Fibroblast of villous mesenchyme (primary cell): ENCODE results near the gene GKN2. TPM values are rescaled to one million over a fixed set of nuclear protein-coding genes. Genes with fewer than 3 reads are reported as not detected.
"Not testable (repeated sequence)": the region's sequence is repeated elsewhere in the genome, so short reads cannot be mapped to it uniquely, and the experiment has no call there.

Experiments used
- DNase-seq: peaks from one replicate; pipeline ENCODE4 v3.0.0-alpha.2; 2010; ENCODE audit warnings: low read depth
- H3K4me3 ChIP-seq: 2 replicates; pipeline ENCODE4 v1.5.1; 2011; ENCODE audit warnings: low read depth, mild to moderate bottlenecking, low read length
- total RNA-seq: library from RNA; depleted of rRNA; stranded (reverse); fragments of >200 nt; gene quantifications from 2 replicates; pipeline ENCODE4 v1.2.3, GENCODE V29; 2012
- TF ChIP-seq, protein P1 (sequence below): IDR thresholded peaks from 2 replicates; pipeline ENCODE4 v1.5.1; 2012; ENCODE audit warnings: low read depth, mild to moderate bottlenecking, low read length; ENCODE audit not compliant: insufficient read depth

Gene GKN2
- total RNA-seq, 1 donor, result not detected

DNA sequence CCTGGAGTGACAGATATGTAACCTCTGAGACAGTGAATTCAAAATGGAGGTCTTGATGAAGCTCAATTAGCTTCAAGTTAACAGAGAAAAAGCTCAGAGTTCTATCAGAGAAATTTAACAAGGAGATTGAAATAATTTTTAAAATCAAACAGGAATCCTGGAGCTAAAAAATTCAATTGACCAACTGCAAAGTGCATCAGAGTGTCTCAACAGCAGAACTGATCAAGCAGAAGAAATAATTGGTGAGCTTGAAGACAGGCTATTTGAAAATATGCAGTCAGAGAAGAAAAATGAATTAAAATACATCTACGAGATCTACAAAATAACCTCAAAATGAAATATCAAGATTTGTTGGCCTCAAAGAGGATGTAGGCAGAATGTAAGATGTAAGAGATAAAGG is 51.1 kb downstream of the GKN2 start:
- H3K4me3 ChIP-seq, result no peak overlapping the region
- TF ChIP-seq, protein P1, sequence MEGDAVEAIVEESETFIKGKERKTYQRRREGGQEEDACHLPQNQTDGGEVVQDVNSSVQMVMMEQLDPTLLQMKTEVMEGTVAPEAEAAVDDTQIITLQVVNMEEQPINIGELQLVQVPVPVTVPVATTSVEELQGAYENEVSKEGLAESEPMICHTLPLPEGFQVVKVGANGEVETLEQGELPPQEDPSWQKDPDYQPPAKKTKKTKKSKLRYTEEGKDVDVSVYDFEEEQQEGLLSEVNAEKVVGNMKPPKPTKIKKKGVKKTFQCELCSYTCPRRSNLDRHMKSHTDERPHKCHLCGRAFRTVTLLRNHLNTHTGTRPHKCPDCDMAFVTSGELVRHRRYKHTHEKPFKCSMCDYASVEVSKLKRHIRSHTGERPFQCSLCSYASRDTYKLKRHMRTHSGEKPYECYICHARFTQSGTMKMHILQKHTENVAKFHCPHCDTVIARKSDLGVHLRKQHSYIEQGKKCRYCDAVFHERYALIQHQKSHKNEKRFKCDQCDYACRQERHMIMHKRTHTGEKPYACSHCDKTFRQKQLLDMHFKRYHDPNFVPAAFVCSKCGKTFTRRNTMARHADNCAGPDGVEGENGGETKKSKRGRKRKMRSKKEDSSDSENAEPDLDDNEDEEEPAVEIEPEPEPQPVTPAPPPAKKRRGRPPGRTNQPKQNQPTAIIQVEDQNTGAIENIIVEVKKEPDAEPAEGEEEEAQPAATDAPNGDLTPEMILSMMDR, result no peak
- DNase-seq, result no peak

DNA sequence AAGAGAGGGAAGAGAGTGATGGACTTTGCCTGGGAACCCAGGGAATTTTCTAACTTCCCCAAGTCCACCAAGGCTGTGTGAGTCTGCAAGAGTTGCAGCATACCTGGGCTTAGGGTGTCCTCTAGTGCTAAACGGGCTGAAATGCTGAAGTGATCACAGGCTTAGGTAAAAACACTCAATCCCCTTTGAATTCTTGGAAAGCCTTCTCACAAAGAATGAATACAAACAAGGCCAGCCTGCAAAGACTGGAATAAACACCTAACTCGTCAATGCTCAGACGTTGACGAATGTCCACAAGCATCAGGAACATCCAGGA is 51.5 kb downstream of the GKN2 start:
- peak; percentile 44 for DNase-seq
- TF ChIP-seq, protein P1, result peak; percentile 52
- no peak overlapping the region for H3K4me3 ChIP-seq

DNA sequence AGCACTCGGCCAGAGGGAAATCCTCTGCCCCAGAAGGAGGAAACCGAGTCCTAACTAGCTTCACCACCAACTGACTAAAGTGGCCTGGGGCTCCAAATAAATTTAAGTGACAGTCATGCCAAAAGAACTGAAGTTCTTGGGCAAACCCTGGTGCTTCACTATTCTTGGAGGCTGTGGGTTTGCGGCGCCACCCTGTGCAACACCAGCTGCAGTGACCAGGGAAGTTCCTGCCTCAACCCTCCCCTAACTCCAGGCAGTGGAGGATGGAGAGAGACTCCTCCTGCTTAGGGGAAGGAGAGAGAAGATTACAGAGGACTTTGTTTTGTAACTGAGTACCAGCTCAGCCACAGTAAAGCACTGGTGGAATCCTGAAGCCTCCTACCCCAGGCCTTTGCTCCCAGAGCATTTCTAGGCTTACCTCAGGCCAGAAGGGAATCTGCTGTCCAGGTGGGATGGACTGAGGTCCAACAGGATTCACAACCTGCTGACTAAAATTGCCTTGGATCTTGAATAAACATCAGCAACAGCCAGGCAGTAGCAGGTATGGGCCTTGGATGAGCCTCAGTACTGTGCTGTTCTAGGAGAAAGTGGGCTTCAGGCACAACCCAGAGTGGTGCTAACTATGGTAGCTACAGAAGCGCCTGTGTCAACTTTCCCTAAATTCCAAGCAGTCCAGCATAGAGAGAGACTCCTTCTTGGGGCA is 52.0 kb downstream of the GKN2 start:
- H3K4me3 ChIP-seq, result no peak overlapping the region
- DNase-seq, result no peak
- TF ChIP-seq, protein P1, result peak; percentile 36

- H3K4me3 ChIP-seq, DNase-seq: not testable (repeated sequence)
These were observed 56.7 kb downstream of the GKN2 start for GRCh38 chr2:68895981-68896380.

Other genes with a start within 250 kb of the GKN2 start
- 3.0 and 3.5 TPM in 2 replicates for gene ARHGAP25, start 218.1 kb downstream of the GKN2 start, total RNA-seq
- gene BMP10, start 81.5 kb downstream of the GKN2 start, total RNA-seq, result not detected in 2 replicates
- under 0.01 and 0.32 TPM in 2 replicates for gene GKN1, start 21.7 kb upstream of the GKN2 start, total RNA-seq
- gene ANTXR1, start 60.3 kb upstream of the GKN2 start, total RNA-seq, result 188 and 206 TPM in 2 replicates